Measurements from ENCODE around the gene HIP1.

DNA sequence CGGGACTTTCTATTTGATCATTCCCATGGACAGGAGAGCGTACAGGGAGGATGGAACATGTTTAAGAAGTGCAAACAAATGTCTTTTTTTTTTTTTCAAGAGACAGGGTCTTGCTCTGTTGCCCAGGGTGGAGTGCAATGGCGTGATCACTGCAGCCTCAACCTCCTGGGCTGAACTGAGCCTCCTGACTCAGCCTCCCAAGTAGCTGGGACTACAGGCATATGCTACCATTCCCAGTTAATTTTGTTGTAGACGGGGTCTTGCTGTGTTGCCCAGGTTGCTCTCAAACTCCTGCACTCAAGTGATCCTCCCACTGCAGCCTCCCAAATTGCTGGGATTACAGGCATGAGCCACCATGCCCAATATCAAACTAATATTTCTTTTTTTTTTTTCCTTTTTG is 206.1 kb downstream of the HIP1 start:
- TF ChIP-seq EGR1 (IDR thresholded peaks at IDR 0.05) (no peak), ZBTB7A (IDR thresholded peaks at IDR 0.05; ENCODE audit: low read depth) (no peak), EP300 (IDR thresholded peaks at IDR 0.05; ENCODE audit: borderline replicate concordance) (no peak), TCF12 (IDR thresholded peaks at IDR 0.05; ENCODE audit: low read depth) (no peak), RAD21 (IDR thresholded peaks at IDR 0.05; ENCODE audit: low read depth) (no peak), CEBPB (IDR thresholded peaks at IDR 0.05) (no peak), NFIC (IDR thresholded peaks at IDR 0.05) (no peak), TEAD4 (IDR thresholded peaks at IDR 0.05) (no peak), YY1 (IDR thresholded peaks at IDR 0.05; ENCODE audit: low read depth) (no peak), FOXM1 (IDR thresholded peaks at IDR 0.05; ENCODE audit: borderline replicate concordance, low read depth) (no peak)
- TF ChIP-seq, protein P1, sequence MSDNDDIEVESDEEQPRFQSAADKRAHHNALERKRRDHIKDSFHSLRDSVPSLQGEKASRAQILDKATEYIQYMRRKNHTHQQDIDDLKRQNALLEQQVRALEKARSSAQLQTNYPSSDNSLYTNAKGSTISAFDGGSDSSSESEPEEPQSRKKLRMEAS (IDR thresholded peaks at IDR 0.05), result no peak
- TF ChIP-seq, protein P2, sequence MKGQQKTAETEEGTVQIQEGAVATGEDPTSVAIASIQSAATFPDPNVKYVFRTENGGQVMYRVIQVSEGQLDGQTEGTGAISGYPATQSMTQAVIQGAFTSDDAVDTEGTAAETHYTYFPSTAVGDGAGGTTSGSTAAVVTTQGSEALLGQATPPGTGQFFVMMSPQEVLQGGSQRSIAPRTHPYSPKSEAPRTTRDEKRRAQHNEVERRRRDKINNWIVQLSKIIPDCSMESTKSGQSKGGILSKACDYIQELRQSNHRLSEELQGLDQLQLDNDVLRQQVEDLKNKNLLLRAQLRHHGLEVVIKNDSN (IDR thresholded peaks at IDR 0.05), result no peak

All from Ishikawa (cell line).